Measurements from ENCODE around the gene FSIP1. TPM values are rescaled to one million over a fixed set of nuclear protein-coding genes. Genes with fewer than 3 reads are reported as not detected.
A peak's percentile ranks its signal among the peaks of the same experiment; 100 is the strongest.

FSIP1 gene
- total and polyA plus RNA-seq, 2 donors from 2014 or later: 0.75 to 2.4 TPM

GRCh38 chr15:39788108-39788507 is 5.5 kb upstream of the FSIP1 start:
- Histone ChIP-seq H3K36me3 (ENCODE audit: control insufficient read depth in 2 of 3, insufficient read depth in 3 of 3, low read length in 3 of 3) (no peaks in the 10 kb centered on the region), H3K4me1 (ENCODE audit: control insufficient read depth in 2 of 3, insufficient read depth in 2 of 3, low read depth in 1 of 3, low read length in 3 of 3) (peaks cover 0 to 8% (median 8%) of the 10 kb centered on the region in 3 donors), H3K27me3 (ENCODE audit: control insufficient read depth, insufficient read depth, low read length) (no peaks in the 10 kb centered on the region), H3K27ac (ENCODE audit: low read depth in 2 of 2, low read length in 2 of 2) (no peak overlapping the region), H3K9me3 (ENCODE audit: control insufficient read depth in 2 of 3, insufficient read depth in 1 of 3, low read length in 3 of 3) (no peaks in the 10 kb centered on the region), H3K4me3 (ENCODE audit: low read length in 3 of 3) (no peak overlapping the region), H3K9ac (ENCODE audit: low read length in 3 of 3) (no peak overlapping the region)
- DNase-seq (no peak), FAIRE-seq (no peak)
- no peak for TF ChIP-seq CTCF (IDR thresholded peaks at IDR 0.05; ENCODE audit: borderline replicate concordance, extremely low read depth, insufficient read depth)
- intact Hi-C loops (cut with DNase I): no loop called here

GRCh38 chr15:39787479-39787878 is 4.8 kb upstream of the FSIP1 start:
- intact Hi-C loops (cut with DNase I): no loop called here
- Histone ChIP-seq H3K27me3 (ENCODE audit: control insufficient read depth, insufficient read depth, low read length) (no peaks in the 10 kb centered on the region), H3K4me3 (ENCODE audit: low read length in 3 of 3) (no peak overlapping the region), H3K9me3 (ENCODE audit: control insufficient read depth in 2 of 3, insufficient read depth in 1 of 3, low read length in 3 of 3) (no peaks in the 10 kb centered on the region), H3K4me1 (ENCODE audit: control insufficient read depth in 2 of 3, insufficient read depth in 2 of 3, low read depth in 1 of 3, low read length in 3 of 3) (peaks cover 0 to 9% (median 8%) of the 10 kb centered on the region in 3 donors), H3K9ac (ENCODE audit: low read length in 3 of 3) (no peak overlapping the region), H3K36me3 (ENCODE audit: control insufficient read depth in 2 of 3, insufficient read depth in 3 of 3, low read length in 3 of 3) (no peaks in the 10 kb centered on the region), H3K27ac (ENCODE audit: low read depth in 2 of 2, low read length in 2 of 2) (no peak overlapping the region)
- DNase-seq: peak in 1 of 5 donors; percentile 44
- no peak for TF ChIP-seq CTCF (IDR thresholded peaks at IDR 0.05; ENCODE audit: borderline replicate concordance, extremely low read depth, insufficient read depth)
- FAIRE-seq: no peak

GRCh38 chr15:39786447-39787056 is 3.9 kb upstream of the FSIP1 start:
- FAIRE-seq (no peak), DNase-seq (peak in 2 of 5 donors; percentile 77 to 80)
- H3K4me1 ChIP-seq (ENCODE audit: control insufficient read depth in 2 of 3, insufficient read depth in 2 of 3, low read depth in 1 of 3, low read length in 3 of 3): peaks cover 0 to 9% (median 8%) of the 10 kb centered on the region in 3 donors

More at GRCh38 chr15:39786447-39787056, 3.9 kb upstream of the FSIP1 start:
- Histone ChIP-seq H3K27ac (ENCODE audit: low read depth in 2 of 2, low read length in 2 of 2) (no peak overlapping the region), H3K27me3 (ENCODE audit: control insufficient read depth, insufficient read depth, low read length) (no peaks in the 10 kb centered on the region), H3K9ac (ENCODE audit: low read length in 3 of 3) (no peak overlapping the region), H3K4me3 (ENCODE audit: low read length in 3 of 3) (no peak overlapping the region), H3K9me3 (ENCODE audit: control insufficient read depth in 2 of 3, insufficient read depth in 1 of 3, low read length in 3 of 3) (no peaks in the 10 kb centered on the region), H3K36me3 (ENCODE audit: control insufficient read depth in 2 of 3, insufficient read depth in 3 of 3, low read length in 3 of 3) (no peaks in the 10 kb centered on the region)
- TF ChIP-seq CTCF (IDR thresholded peaks at IDR 0.05; ENCODE audit: borderline replicate concordance, extremely low read depth, insufficient read depth): peak; percentile 58
- intact Hi-C loops (cut with DNase I): no loop called here
